Body of pancreas (tissue), 4 donors: ENCODE measurements around the gene NME3. TPM values are rescaled to one million over a fixed set of nuclear protein-coding genes. Genes with fewer than 3 reads are reported as not detected.

Source experiments
- ATAC-seq: fragments of 150-250 bp; one replicate; pipeline ENCODE4 v1.9.1; 2016
- DNase-seq, 4 donors: peaks; one replicate each; pipeline ENCODE4 v3.0.0-alpha.2; 2019
- H3K27ac ChIP-seq, 4 donors: fragments of 200-600 bp; sonication (generic); 1 replicate in 3 of 4; 2 replicates in 1 of 4; pipeline versions ENCODE4 v1.5.1 to v1.6.1; 2016 to 2019; ENCODE audit warnings: mild to moderate bottlenecking in 1 of 4, mixed read lengths in 1 of 4, moderate library complexity in 1 of 4
- H3K27me3 ChIP-seq, 2 donors: fragments of 200-600 bp; sonication (generic); one replicate each; pipeline ENCODE4 v1.6.0; 2016; ENCODE audit warnings: mild to moderate bottlenecking in 1 of 2
- H3K36me3 ChIP-seq, 2 donors: fragments of 200-600 bp; sonication (generic); replicated peaks in 1 of 2; 2 replicates each; pipeline ENCODE4 v1.5.1; 2016; ENCODE audit warnings: low read depth in 2 of 2; ENCODE audit not compliant: insufficient read depth in 1 of 2
- H3K4me1 ChIP-seq: fragments of 200-600 bp; sonication (generic); one replicate; pipeline ENCODE4 v1.6.0; 2016
- H3K4me3 ChIP-seq, 2 donors: fragments of 200-600 bp; sonication (generic); 1 replicate in 1 of 2; 2 replicates in 1 of 2; pipeline ENCODE4 v1.5.1; 2016 to 2019
- H3K9me3 ChIP-seq, 3 donors: fragments of 200-600 bp; sonication (generic); 1 replicate in 2 of 3; 2 replicates in 1 of 3; pipeline ENCODE4 v1.5.1; 2016
- POLR2A ChIP-seq, 3 donors: fragments of 450-650 bp; IDR thresholded peaks; one replicate each; pipeline ENCODE4 v1.6.1; 2016; ENCODE audit warnings: antibody characterized with exemption in 3 of 3, mild to moderate bottlenecking in 2 of 3
- WGBS, 2 donors: methylation state at CpG; one replicate each; pipeline ENCODE4 v1.1.5; 2017; 5-methylcytosine and 5-hydroxymethylcytosine counted together
- intact Hi-C: fragments of 100-400 bp; cut with DNase I; formaldehyde crosslinking; loops from one replicate; pipeline ENCODE4 v1.15.1; 2023
- total RNA-seq, 2 donors: library from RNA; depleted of rRNA; stranded (reverse); fragments of >200 nt; gene quantifications; one replicate each; pipeline ENCODE4 v1.1.0, GENCODE V29; 2016
- TF ChIP-seq, protein P1 (sequence below), 7 experiments: fragments of 450-650 bp in 4 of 7; fragments of 200-600 bp in 3 of 7; sonication (generic) in 3 of 7; IDR thresholded peaks; one replicate each; pipeline ENCODE4 v1.5.1; 2016 to 2019; ENCODE audit warnings: antibody characterized with exemption in 7 of 7

Gene NME3
- total RNA-seq = 100 to 1,000 TPM in 1 of 2 donors, 10 to 100 TPM in 1; 62.8 to 113 TPM

DNA sequence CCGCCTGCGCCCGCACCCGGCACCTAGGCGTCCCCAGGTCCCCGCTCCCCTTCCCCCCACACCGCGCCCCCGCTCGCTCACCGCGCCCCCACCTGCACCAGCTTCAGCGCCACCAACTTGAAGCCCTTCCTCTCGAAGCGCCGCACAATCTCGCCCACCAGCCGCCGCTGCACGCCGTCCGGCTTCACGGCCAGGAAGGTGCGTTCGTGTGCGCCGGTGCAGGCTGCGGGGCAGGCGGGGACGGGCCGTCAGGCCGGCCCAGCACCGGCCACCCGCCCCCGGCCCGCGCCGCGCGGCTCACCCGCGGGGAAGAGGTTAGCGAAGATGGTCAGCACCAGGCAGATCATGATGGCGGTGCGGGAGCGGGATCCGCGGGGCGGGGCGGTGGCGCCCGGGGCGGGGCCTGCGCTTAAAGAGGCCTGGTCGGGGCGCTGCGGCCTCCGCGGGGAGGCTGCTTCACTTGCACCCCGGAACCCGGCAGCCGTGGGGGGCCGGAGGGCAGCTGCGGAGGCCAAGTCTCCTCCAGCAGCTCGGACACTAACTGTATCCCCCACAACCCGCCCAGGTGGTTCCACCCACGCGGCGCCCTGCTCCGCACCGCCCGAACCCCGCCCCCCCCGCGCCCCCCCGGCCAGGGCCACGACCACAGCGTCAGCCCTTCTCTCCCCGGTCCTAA is at the start of gene NME3:
TSS of gene NME3 (minus strand) at position 356 of the 676 bp plus-strand sequence. CDS start at position 347, 9 bp downstream.
- Histone ChIP-seq H3K9me3 (no peaks in the 10 kb centered on the region), H3K4me1 (peaks cover 48% of the 10 kb centered on the region), H3K36me3 (peaks cover 3 to 4% of the 10 kb centered on the region in 2 donors), H3K27me3 (no peaks in the 10 kb centered on the region), H3K4me3 (peak within 1 kb of the TSS; percentile 77 to 95), H3K27ac (peak within 1 kb of the TSS; percentile 81 to 96 (median 94))
- intact Hi-C loops = no loop called here
- peak; percentile 74 to 79 (median 78) for DNase-seq
- TF ChIP-seq, protein P1, sequence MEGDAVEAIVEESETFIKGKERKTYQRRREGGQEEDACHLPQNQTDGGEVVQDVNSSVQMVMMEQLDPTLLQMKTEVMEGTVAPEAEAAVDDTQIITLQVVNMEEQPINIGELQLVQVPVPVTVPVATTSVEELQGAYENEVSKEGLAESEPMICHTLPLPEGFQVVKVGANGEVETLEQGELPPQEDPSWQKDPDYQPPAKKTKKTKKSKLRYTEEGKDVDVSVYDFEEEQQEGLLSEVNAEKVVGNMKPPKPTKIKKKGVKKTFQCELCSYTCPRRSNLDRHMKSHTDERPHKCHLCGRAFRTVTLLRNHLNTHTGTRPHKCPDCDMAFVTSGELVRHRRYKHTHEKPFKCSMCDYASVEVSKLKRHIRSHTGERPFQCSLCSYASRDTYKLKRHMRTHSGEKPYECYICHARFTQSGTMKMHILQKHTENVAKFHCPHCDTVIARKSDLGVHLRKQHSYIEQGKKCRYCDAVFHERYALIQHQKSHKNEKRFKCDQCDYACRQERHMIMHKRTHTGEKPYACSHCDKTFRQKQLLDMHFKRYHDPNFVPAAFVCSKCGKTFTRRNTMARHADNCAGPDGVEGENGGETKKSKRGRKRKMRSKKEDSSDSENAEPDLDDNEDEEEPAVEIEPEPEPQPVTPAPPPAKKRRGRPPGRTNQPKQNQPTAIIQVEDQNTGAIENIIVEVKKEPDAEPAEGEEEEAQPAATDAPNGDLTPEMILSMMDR (IDR thresholded peaks at IDR 0.05) = no peak
- peak in 1 of 3 donors; percentile 25 for TF ChIP-seq POLR2A (IDR thresholded peaks at IDR 0.05)
- peak; percentile 45 for ATAC-seq
- 0% methylated on average over 7 to 74 of the region's 79 CpGs for WGBS, 2 donors

- ATAC-seq (no peak), DNase-seq (no peak)
- Histone ChIP-seq H3K27me3 (no peaks in the 10 kb centered on the region), H3K27ac (no peak overlapping the region), H3K4me3 (no peak overlapping the region), H3K9me3 (no peaks in the 10 kb centered on the region), H3K36me3 (peaks cover 0 to 8% of the 10 kb centered on the region in 2 donors), H3K4me1 (peaks cover 32% of the 10 kb centered on the region)
- intact Hi-C loops = no loop called here
- no peak for TF ChIP-seq POLR2A (IDR thresholded peaks at IDR 0.05)
- TF ChIP-seq, protein P1 (IDR thresholded peaks at IDR 0.05) = no peak
- 86 to 93% methylated on average over 6 of the region's 12 CpGs for WGBS, 2 donors
Observed at GRCh38 chr16:1820946-1821290, 49.6 kb upstream of the NME3 start.

DNA sequence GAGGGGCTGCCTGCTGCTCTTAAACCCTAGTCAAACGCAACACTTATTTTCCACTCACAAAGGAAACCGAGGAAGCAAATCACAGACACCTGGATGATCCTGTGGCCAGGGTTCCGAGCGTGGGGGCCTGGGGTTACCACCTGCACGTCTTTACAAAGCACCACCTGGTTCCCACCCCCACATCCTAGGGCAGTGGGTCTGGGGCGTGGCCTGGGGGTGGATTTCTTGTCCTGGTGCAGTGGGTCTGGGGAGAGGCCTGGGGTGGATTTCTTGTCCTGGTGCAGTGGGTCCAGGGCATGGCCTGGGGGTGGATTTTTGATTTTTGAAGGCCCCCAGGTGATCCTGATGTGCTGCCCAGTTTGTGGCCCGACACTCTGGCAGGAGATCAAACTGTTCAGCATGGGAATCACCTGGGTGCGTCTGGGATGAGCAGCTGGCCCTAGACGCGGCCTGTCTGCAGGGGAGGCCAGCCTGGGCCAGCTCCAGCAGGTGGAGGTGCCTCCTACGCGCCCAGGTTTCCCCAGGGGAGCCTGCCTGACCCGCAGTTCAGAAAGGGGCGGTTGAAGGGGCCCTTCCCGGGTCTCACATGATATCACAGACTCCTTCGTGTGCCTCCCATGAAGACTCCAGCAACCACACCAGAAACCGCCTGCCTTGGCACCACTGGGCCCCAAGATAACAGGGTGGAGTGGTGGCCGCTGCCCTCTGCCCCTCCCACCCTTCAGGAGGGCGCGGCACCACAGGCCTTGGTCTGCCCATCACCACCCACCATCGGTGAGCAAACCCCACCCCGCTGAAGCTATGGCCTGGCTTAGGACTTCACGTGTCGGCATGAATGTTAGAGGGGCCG is 49.0 kb upstream of the NME3 start:
- H3K4me1 ChIP-seq = peaks cover 26% of the 10 kb centered on the region
- H3K27me3 ChIP-seq = no peaks in the 10 kb centered on the region
- peaks cover 0 to 8% of the 10 kb centered on the region in 2 donors for H3K36me3 ChIP-seq
- TF ChIP-seq POLR2A (IDR thresholded peaks at IDR 0.05) = no peak
- TF ChIP-seq, protein P1 (IDR thresholded peaks at IDR 0.05) = no peak
- H3K27ac ChIP-seq = no peak overlapping the region
- no peak overlapping the region for H3K4me3 ChIP-seq
- intact Hi-C loops = no loop called here
- H3K9me3 ChIP-seq = no peaks in the 10 kb centered on the region
- ATAC-seq (no peak), DNase-seq (no peak)
- WGBS, 2 donors = 83 to 85% methylated on average over 19 to 24 of the region's 25 CpGs

DNA sequence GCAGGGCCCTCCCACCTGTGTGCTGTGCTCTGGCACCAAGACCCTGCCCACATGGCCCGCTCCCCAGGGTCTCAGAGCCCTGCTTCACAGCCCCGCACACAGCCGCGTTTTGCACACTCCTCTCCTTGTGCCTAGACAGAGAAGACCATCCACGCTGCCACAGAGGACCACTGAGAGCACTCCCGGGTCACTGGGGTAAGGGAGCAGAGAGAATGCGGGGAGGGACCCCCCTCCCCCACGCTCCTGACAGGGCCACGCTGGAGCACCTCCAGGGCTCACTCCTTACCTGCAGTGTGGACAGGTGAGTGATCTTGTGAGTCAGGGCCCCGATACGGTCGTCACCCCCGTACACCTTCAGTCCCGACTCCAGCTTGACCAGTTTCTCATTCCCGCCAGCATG is 48.3 kb upstream of the NME3 start:
- DNase-seq = no peak
- 86 to 92% methylated on average over 12 to 15 of the region's 15 CpGs for WGBS, 2 donors
- intact Hi-C loops = no loop called here
- Histone ChIP-seq H3K4me3 (no peak overlapping the region), H3K36me3 (peaks cover 0 to 8% of the 10 kb centered on the region in 2 donors), H3K4me1 (peaks cover 19% of the 10 kb centered on the region), H3K27me3 (no peaks in the 10 kb centered on the region), H3K27ac (no peak overlapping the region), H3K9me3 (no peaks in the 10 kb centered on the region)
- no peak for ATAC-seq
- TF ChIP-seq POLR2A (IDR thresholded peaks at IDR 0.05) = no peak

GRCh38 chr16:1818873-1819525 is 47.7 kb upstream of the NME3 start:
- peaks cover 0 to 8% of the 10 kb centered on the region in 2 donors for H3K36me3 ChIP-seq
- H3K4me3 ChIP-seq = no peak overlapping the region
- H3K9me3 ChIP-seq = no peaks in the 10 kb centered on the region
- H3K27ac ChIP-seq = no peak overlapping the region
- ATAC-seq (no peak), DNase-seq (no peak)
- intact Hi-C loops = no loop called here
- TF ChIP-seq POLR2A (IDR thresholded peaks at IDR 0.05) = no peak
- TF ChIP-seq, protein P1 (IDR thresholded peaks at IDR 0.05) = no peak
- H3K4me1 ChIP-seq = peaks cover 13% of the 10 kb centered on the region
- 91% methylated on average over 9 to 26 of the region's 35 CpGs for WGBS, 2 donors
- no peaks in the 10 kb centered on the region for H3K27me3 ChIP-seq
